NCI-H82 treated with DMSO at 0.1 percent for 48 hours (cell line): ENCODE data around the gene MAML2.

Experiments
- DNase-seq: peaks from one replicate; lab custom pipeline; 2025; ENCODE audit not compliant: unreplicated experiment; lab: John Stamatoyannopoulos, UW

MAML2 gene

DNA sequence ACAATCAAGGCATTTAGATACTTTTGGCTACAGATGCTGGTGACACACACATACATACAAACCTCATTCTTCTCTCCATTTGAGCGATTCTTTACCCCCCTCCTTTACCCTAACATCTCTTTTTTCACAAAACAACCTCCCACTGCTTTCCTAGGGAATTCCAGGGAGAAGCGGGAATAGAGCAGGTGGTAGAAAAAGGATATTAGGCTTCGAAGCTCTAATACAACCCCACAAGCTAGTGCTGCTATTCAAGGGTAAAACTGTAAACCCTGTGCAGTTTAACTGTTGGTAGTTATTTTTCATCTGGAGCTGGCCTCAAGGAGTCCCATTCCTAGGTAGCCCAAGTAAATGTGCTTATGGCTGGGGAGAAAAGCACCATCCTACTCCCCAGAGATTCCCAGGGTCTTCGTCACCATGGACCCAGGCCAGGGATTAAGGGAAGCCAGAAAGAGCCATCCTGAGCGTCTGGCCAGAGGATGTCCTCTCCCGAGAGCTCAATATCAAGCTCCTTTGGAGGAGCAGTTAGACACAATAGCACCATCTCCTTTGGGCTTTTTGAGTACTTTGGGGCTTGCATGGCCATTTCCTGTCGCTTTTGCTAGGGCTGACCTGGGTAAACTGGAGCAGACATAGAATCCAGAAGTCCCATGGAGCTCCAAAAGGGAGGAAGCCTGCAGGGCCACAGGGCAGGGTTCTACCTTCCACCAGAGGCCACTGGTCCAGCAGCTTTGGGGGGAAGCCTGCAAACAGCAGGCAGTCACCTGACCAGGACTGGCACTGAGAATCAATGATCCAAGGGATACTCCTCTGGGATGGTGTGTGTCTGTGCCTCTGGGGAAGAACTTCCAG lies 3.1 kb downstream of the MAML2 start:
- no peak for DNase-seq

DNA sequence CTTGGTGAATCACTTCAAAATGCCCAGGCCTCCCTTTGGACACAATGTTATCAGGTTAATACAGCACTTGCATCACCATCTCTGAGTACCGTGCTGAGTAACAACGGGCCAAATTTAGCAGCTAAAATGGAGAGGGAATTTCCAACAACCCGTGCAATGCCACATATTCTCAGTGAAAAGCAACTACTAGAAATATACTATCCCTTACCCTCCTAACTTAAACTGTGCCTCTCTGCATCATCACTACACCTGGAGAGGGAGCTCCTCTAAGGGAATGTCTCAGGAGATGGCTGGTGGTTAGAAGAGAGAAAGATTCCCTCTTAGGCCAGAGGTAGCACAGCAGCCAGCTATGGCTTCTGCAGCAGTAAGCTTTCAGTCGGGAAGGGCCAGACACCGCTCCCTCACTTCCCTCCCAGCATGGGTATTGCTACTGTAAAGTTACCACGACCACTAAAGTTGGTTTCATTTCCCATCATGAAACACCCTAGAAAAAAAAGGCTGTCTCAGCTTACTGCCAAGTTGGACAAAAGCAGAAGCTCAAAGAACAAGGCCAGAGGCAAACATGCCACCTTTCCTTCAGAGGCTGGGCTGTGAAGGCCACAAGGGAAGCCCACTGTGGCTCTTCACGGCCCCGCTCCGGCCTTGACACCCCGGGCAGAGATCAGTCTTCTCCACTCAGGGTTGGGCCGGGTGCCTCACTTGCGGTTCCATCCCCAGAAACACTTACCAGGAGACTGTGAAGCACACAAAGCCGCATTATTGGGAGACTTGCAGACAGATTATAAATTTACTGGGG lies 3.9 kb downstream of the MAML2 start:
- no peak for DNase-seq

DNA sequence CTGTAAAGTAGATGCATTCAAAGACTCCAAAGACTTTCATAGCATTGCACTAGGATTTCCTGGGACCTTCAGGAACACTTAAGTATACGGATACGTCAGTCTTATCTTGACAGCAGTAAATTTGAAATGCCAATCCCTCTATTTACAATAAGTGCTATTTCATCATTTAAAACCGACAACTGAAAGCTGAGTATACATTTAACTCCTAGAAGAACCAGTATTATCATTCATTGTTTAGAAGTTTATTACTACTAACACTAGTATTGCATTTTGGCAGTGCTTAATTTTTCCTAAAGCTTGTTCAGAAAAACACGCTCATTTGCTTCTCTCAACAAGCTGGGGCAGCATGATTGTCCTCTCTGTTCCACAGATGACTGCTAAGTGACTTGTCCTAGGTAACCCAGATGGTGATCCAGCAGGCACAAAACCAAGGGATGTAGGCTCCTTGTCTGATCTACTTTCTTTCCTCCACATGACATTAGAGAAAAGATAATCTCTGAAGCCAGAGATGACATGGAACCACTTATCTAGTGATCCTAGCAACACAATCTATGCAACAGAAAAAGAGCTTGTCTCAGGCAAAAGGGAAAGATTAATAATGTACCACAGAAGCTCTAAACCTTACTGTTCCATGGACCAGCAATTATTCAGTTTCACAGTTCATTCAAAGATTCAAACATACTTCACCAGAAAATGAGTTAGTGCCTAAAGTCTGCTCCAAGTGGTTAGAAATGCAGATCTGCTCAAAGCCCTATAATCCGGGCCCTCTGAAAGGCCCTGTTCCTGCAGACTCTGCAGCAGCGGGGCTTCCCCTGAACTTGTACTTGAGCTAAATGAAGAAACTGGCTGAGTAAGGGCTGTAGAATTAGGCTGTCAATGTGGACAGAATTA lies 5.2 kb downstream of the MAML2 start:
- peak; percentile 31 for DNase-seq

DNA sequence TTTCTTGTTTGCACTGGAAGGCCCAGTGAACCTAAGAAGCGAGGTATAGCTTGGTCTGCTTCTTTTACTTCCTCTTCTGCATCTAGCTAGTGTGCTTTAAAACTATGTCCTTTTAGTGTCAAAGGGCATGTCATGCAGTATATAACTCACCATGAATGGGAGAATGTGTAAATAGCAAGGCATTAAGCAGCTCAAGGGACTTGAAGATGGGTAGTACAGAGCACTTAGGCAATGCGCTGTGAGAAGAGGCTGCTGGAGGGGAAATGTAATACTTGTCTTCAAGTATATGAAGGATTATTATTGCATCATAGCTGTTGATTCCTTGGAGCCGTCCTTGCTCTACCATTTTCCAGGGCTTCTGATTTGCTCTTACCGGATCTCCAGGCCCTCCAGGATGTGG lies 7.6 kb downstream of the MAML2 start:
- DNase-seq, result no peak

DNA sequence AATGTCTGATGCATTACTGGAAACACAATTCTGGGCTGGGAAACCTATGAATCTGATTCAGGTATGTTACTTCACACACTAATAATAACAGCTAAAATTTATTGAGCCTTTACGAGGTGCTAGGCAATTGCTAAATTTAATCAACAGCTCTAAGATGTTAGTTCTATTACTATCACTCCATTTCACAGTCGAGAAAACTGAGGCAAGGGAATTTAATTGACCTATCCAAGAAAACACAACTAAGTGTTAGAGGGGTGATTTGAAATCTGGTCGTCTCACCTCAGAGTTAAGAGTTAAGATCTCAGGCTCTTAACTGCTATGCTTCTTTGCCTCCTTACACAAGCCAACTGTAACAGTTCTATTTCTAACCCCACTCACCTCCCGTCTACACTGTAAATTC lies 8.8 kb downstream of the MAML2 start:
- DNase-seq, result no peak

DNA sequence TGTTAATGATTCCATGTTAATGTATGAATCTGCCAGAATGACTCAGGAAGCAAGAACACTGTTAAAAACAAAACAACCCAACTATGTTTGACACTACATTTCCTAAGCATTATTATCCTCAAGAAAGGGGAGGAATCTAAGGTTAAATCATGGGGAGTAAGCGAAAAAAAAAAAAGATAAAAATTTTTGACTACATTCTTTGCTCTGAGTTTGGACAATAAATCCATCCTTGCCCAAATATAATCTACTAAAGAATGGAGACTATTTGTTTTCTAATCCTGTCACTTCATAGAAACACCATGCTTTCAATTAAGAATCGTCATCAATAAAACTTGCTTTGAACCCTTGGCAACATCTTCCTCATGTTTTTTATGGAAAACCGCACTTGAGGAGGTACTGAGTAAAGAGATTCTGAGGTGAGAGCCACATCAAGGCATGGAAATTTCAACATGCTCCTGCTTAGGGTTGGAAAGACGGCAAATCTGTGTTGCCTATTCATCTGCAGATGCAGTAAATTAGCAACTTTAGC lies 9.7 kb downstream of the MAML2 start:
- no peak for DNase-seq

DNA sequence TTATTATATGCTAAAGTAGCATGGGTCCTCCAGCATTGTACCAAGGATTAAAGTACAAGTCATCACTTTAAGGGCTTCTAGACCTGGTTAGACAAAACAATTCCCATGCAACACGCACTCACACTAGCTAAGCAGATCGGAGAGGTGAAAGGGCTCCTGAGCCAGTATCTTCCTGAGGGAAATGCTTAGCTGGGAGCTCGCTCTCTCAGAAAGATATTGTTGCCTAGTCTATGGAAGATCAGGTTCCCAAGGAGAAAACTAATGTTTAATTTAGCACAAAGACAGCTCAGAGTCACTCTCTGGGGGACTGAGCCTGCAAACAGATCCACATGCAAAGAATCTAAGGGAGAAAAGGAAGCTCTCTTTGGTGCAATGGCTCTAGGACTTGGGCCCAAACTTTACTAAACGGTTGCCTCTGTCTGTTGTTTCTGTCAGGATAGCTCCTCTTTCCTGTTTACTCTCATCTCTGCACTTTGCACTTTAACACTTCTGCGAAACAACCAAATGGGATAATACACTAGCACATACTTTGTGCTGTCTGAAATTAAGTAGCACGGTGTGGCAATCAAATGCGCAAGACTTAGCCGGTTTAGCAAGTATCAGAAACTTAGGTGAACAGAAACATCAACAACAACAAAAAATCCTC lies 10.7 kb downstream of the MAML2 start:
- DNase-seq, result peak; percentile 16

DNA sequence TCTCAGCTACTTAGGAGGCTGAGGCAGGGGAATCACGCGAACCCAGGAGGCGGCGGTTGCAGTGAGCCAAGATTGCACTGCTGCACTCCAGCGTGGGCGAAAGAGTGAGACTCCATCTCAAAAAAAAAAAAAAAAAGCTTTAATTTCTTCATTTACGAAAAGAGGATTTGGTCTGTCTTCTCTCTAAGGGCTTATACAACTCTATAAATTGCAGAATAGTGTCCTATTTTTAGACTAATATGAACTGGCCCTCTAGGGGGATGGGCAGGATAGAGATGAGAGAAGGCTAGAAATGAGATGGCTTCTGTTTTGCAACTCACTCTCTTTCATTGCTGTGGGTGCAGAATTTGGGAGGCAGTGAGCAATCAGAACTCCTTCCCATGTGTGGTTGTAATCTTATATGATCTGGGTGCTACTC lies 11.3 kb downstream of the MAML2 start:
- DNase-seq, result no peak

DNA sequence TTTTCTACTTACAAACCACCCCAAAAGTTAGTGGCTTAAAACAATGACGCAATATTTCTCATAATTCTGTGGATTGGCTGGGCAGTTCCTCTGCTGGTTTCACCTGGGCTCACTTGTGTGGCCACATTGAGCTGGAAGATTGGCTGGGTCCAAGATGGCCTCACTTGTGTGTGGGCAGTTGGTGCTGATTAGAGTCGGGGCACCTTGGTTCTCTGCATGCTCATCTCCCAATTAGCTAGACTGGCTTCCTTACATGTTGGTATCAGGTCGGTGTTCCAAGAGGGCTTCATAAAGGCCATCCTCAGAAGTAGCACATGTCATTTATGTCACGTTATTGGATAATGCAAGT lies 12.5 kb downstream of the MAML2 start:
- DNase-seq, result no peak

DNA sequence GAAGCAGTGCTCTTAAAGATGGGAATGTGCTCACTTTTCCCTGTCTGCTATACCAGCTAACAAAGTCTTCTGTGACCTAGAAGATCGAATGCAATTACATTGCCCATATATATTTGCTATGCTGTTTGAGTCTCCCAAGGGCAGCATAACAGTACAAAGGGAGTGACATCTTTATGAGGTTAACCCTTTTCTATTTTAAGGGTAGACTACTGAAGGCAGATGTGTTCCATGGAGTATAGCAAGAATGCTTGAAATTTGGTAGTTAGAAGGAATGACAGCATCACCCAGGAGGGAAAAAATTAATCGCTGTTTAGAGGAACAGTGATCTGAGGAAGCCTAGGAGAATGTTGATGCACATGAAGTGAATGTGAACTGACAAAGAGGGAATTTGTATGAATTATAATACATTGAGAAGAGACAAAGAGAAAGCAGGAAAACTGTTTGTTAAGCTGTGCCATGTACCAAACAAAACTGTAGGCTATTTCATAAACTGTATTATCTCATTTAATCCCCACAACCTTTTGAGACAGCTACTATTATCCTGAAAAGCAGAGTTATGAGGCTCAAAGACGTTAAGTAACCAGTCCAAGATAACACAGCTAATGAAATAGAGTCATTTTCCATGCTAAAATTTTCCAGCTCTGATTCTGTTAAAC lies 13.0 kb downstream of the MAML2 start:
- DNase-seq, result no peak

DNA sequence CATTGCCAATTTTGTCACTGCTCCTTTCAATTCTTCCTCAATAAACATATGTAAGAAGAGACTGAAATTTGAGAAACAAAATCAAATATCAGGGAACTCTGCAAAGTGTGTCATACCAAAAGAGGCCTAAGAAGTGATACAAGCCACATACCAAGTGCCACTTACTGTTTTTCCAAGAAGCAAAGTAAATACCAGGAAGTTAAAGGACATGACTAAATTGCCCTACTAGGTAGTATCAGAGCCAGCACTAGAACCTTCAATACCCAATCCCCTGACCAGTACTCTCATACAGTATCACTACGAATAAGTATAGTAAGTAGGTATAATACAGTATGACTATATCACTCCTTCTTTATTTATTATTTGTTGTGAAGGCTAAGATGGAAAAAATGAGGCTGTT lies 13.6 kb downstream of the MAML2 start:
- no peak for DNase-seq

DNA sequence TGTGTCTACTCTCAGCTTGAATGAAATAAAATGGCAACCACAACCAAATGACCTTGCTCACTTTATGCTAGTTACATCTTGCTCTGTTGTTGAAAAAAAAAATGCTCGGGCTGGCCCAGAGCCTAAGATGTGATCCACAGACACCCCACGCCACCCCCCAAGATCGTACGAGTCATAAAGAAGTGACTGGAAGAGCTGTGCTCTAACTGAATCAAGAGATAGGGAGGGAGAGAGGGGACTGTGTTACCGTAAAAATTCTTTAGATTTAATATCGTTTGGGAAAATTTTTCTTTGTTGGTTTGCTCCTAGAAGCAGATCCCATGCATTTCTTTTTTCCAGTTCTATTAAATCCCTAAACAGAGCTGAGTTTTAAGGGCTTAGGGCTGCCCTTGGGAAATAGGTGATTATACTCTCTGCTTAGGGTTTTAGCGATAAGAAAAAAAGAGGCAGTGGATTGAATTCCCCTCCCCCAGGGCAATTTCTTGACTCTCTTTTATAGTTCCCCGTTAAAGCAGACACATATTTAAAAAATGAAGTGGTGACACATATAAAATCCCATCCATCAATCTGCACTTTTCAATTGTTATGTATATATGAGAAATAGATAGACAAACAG lies 14.5 kb downstream of the MAML2 start:
- peak; percentile 63 for DNase-seq

DNA sequence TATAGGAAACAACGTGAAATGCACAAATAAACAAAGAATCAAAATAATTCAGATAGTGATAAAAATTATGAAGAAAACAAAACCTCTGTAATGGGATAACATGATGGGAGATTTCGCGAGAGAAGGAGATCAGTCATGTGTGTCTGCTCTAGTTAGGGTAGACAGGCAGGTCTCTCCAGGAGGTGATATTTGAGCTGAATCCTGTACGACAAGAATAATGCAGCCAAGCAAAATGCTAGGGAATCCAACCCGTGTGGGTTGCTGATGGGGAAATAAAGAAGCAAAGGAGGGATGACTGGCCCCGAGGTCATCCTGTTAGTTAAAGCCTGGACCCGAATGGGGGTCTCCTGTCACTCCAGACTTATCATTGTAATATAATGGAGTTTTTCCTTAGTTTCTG lies 16.0 kb downstream of the MAML2 start:
- no peak for DNase-seq

DNA sequence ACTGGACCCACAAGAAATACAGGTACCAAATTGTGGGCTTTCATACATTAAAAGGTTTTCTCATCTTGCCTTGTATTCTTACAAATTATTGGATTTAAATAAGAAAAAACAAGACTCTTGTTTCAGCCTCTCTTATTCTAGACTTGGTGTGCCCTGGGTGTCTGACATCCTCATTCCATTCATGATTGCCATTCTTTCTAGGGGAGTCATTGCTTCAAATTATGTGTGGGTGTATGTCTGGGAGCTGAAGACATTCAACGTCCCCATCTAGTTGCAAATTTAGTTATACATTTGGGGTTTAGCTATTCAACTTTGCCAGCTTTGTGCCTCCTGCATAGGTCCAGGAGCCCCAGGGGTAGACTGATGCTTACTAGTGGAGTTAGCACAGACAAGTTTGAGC lies 18.1 kb downstream of the MAML2 start:
- DNase-seq, result no peak

DNA sequence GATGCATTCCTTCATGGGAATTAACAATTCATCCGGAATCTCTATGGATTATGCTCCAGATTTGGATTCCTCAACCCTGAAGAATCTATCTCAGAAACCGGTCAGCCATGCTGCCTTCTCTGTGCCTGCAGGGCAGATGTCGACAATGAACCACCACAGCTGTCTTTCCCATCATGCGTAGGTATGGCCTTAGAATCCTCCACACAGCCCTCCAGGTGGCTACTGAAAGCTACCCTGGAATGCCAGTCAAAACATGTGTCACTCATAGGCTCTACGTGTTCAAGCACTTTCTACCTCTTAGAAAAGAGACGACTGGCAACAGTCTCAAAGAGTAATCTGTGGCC lies 19.4 kb downstream of the MAML2 start:
- no peak for DNase-seq

DNA sequence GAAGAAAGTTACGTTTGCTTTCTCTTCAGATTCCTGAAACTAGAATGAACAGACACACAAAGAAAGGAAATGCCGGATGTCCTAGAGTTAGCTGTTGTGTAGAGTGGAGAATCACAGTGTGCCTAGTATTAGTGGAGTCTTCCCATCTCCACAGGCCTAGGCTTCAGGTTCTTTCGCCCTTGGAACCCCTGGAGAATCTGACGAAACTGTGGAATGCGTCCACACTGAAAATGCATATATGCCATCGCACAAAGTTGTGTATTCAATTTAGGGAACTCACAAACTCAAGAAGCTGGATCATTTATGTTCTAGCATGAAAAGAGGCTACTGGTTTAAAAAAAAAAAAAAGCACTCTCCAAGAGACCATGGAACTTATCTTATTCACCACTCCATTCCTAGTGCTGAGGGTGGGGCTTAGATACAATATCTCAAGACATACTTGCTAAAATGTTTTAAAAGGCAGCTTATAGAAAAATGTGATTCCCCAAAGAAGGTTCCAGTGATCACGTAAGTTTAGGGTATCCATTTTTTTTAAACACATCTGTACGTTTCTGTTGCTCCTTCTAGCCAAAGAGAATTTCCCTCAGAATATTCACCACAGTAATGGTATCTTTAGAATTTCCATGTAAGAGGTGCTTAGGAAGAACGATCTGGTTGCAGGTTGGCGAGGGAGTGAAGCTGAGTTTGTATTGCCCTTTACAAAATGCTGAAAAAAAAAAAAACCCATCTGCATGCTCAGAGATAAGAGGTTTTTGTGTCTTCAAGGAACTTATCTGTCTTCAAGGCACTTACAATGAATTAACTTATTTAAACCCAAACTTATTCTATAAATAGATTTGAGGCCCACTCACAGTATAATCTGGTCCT lies 20.0 kb downstream of the MAML2 start:
- no peak for DNase-seq

DNA sequence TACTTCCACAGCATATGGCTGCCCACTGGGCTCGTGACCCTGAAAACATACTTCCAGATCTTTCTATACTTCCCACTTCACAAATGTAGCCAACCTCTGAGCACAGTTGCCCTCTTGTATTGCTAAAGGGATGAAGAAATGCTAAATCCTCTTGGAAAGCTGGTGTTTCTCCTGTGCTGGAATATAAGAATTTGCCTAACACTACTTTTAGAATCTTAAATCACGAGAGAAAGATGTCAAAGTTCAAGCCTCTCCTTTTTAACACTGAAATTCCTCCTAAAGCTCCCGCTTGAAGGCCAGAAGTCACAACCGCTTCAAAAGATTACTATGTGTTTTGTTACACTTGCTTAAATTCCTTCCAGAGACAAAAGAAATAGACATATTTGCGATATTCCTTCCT lies 21.9 kb downstream of the MAML2 start:
- no peak for DNase-seq

DNA sequence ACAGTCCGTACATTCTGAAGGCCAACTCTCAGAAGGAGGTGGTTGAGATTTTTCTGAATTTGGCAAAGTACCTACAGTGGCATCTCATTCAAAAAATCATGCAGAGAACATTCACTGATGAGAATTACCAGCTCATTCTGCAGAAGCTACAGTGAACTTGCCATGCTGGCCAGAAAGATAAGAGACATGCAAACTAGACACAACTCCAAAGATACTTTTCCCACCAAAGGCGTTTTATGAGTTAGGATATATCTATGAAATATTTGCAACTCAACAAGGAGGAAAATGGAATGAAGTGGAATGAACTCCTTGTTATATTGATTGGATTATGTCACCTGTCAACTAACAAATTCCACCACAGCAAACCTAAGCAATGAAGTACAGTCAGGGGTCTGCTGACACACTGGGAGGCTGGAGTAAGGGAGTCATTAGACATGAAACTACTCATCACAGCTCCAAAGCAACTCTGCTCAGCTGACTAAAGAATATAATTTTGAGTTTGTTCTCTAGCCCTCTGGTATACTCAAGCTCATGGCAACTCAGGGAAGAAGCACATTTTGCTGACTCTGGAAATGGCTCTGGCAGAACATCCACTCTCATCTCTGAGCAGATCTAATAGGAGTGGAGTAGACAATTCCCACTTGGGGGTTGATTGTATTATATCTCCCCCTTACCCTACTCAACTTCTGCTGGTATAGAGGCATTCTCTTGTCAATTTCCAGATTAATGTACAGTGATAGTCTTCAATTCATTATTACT lies 22.9 kb downstream of the MAML2 start:
- DNase-seq, result no peak
